HL-60 (cell line): ENCODE measurements around the gene MTG2.

Source experiments
- DNase-seq, 2 experiments: peaks; one replicate each; pipeline ENCODE4 v3.0.0-alpha.2; 2010 to 2020; ENCODE audit warnings: low read depth in 1 of 2, low spot score in 1 of 2
- H3K27ac ChIP-seq: fragments of 250-450 bp; sonication (Bioruptor Pico); replicated peaks from 2 replicates; pipeline ENCODE4 v1.5.1; 2020; ENCODE audit warnings: mild to moderate bottlenecking, moderate library complexity
- H3K27me3 ChIP-seq: fragments of 250-450 bp; sonication (Bioruptor Pico); 2 replicates; pipeline ENCODE4 v1.5.1; 2021; ENCODE audit warnings: mild to moderate bottlenecking, moderate library complexity; ENCODE audit not compliant: insufficient read depth, poor library complexity, severe bottlenecking
- H3K4me3 ChIP-seq: replicated peaks from 2 replicates; pipeline ENCODE4 v1.5.1; 2011; ENCODE audit warnings: mild to moderate bottlenecking, control low read depth, low read length; ENCODE audit not compliant: insufficient read depth
- CTCF ChIP-seq: IDR thresholded peaks from one replicate; pipeline ENCODE4 v1.5.1; 2011; ENCODE audit warnings: low read length, control low read depth, inconsistent platforms; ENCODE audit not compliant: insufficient read depth
- GABPA ChIP-seq: IDR thresholded peaks from 2 replicates; pipeline ENCODE4 v1.6.1; 2012; ENCODE audit warnings: low read depth
- POLR2AphosphoS5 ChIP-seq: IDR thresholded peaks from 2 replicates; pipeline ENCODE4 v1.6.1; 2012; ENCODE audit warnings: low read depth
- REST ChIP-seq: IDR thresholded peaks from 2 replicates; pipeline ENCODE4 v1.6.1; 2012; ENCODE audit warnings: low read depth; ENCODE audit not compliant: insufficient replicate concordance
- SPI1 ChIP-seq: IDR thresholded peaks from 2 replicates; pipeline ENCODE4 v1.6.1; 2012; ENCODE audit warnings: low read depth, mild to moderate bottlenecking, borderline replicate concordance

The MTG2 gene

GRCh38 chr20:62227977-62228958 lies 45.4 kb downstream of the MTG2 start:
- H3K27ac ChIP-seq = no peak overlapping the region
- peaks cover 4% of the 10 kb centered on the region for H3K27me3 ChIP-seq
- DNase-seq = no peak
- no peak overlapping the region for H3K4me3 ChIP-seq
- TF ChIP-seq REST = no peak
- TF ChIP-seq SPI1 = no peak
- no peak for TF ChIP-seq CTCF
- no peak for TF ChIP-seq GABPA
- no peak for TF ChIP-seq POLR2AphosphoS5

- peaks cover 3% of the 10 kb centered on the region for H3K27me3 ChIP-seq
- no peak for TF ChIP-seq SPI1
- no peak for TF ChIP-seq GABPA
- no peak for TF ChIP-seq REST
- no peak for TF ChIP-seq CTCF
- TF ChIP-seq POLR2AphosphoS5 = no peak
- DNase-seq = no peak
Measured at GRCh38 chr20:62228982-62229545, 46.2 kb downstream of the MTG2 start.

GRCh38 chr20:62229667-62230066 lies 46.8 kb downstream of the MTG2 start:
- H3K4me3 ChIP-seq = no peak overlapping the region
- H3K27me3 ChIP-seq = peaks cover 3% of the 10 kb centered on the region
- DNase-seq = no peak
- TF ChIP-seq SPI1 (no peak), REST (no peak), POLR2AphosphoS5 (no peak), GABPA (no peak), CTCF (no peak)
- no peak overlapping the region for H3K27ac ChIP-seq

More at GRCh38 chr20:62228982-62229545, 46.2 kb downstream of the MTG2 start:
- no peak overlapping the region for H3K4me3 ChIP-seq
- H3K27ac ChIP-seq = no peak overlapping the region
